IMR-90 (cell line): ENCODE measurements around the gene CSAG2. TPM values are rescaled to one million over a fixed set of nuclear protein-coding genes. Genes with fewer than 3 reads are reported as not detected.
"Not testable (repeated sequence)": the region's sequence is repeated elsewhere in the genome, so short reads cannot be mapped to it uniquely, and the experiment has no call there.

Experiments used
- ATAC-seq: fragments of 200-7000 bp; cut with Tn5 transposase; 2 replicates; pipeline ENCODE4 v1.9.1; 2020; ENCODE audit warnings: low read depth, mild to moderate bottlenecking, moderate library complexity
- BruUV-seq: library from RNA; stranded (reverse); fragments of 400-500 nt; replicated peaks from 2 replicates; lab custom pipeline; 2021; lab: Mats Ljungman, UMichigan
- CTCF ChIA-PET: fragments of 300-600 bp; formaldehyde crosslinking; extraction: SDS; loops from one replicate; lab custom pipeline; 2021; ENCODE audit warnings: antibody characterized with exemption; lab: Yijun Ruan, JAX
- POLR2A ChIA-PET: fragments of 300-600 bp; sonication (Branson Sonifier 250); formaldehyde crosslinking; loops from one replicate; lab custom pipeline; 2022; ENCODE audit warnings: antibody characterized with exemption; ENCODE audit not compliant: unreplicated experiment; lab: Charles Lee
- DNase-seq: peaks from one replicate; pipeline ENCODE4 v3.0.0; 2013
- H2AFZ ChIP-seq: replicated peaks from 2 replicates; pipeline ENCODE3; 2013; ENCODE audit warnings: low read length, mild to moderate bottlenecking; ENCODE audit not compliant: poor library complexity
- H2AK5ac ChIP-seq: 2 replicates; pipeline ENCODE4 v1.6.1; 2013; ENCODE audit warnings: low read depth, low read length, inconsistent platforms
- H2AK9ac ChIP-seq: replicated peaks from 2 replicates; pipeline ENCODE3; 2013; ENCODE audit warnings: mild to moderate bottlenecking, low read depth, low read length, moderate library complexity; ENCODE audit not compliant: poor library complexity
- H2BK120ac ChIP-seq: 2 replicates; pipeline ENCODE4 v1.6.1; 2013; ENCODE audit warnings: low read depth, low read length, inconsistent platforms
- H2BK15ac ChIP-seq: 3 replicates; pipeline ENCODE4 v1.6.1; 2013; ENCODE audit warnings: low read depth, low read length, inconsistent platforms
- H2BK20ac ChIP-seq: 2 replicates; pipeline ENCODE4 v1.6.1; 2013; ENCODE audit warnings: low read depth, mild to moderate bottlenecking, inconsistent platforms, low read length, moderate library complexity
- H2BK5ac ChIP-seq: 2 replicates; pipeline ENCODE4 v1.6.1; 2013; ENCODE audit warnings: mild to moderate bottlenecking, low read depth, low read length, inconsistent platforms; ENCODE audit not compliant: poor library complexity, severe bottlenecking
- H3K14ac ChIP-seq: replicated peaks from 2 replicates; pipeline ENCODE4 v1.6.1; 2013; ENCODE audit warnings: low read depth, low read length, inconsistent platforms
- H3K18ac ChIP-seq: 2 replicates; pipeline ENCODE4 v1.6.1; 2013; ENCODE audit warnings: low read depth, low read length, control low read depth
- H3K23ac ChIP-seq: 2 replicates; pipeline ENCODE4 v1.6.1; 2013; ENCODE audit warnings: low read depth, low read length, inconsistent platforms
- H3K27ac ChIP-seq: 2 replicates; pipeline ENCODE4 v1.5.1; 2013; ENCODE audit warnings: mild to moderate bottlenecking, control low read depth, low read length; ENCODE audit not compliant: insufficient read depth
- H3K27me3 ChIP-seq: 2 replicates; pipeline ENCODE4 v1.6.1; 2013; ENCODE audit warnings: low read length; ENCODE audit not compliant: control insufficient read depth, insufficient read depth
- H3K36me3 ChIP-seq: 2 replicates; pipeline ENCODE4 v1.6.1; 2013; ENCODE audit warnings: low read length, mixed read lengths; ENCODE audit not compliant: control insufficient read depth, insufficient read depth
- H3K4ac ChIP-seq: 2 replicates; pipeline ENCODE4 v1.6.1; 2013; ENCODE audit warnings: low read depth, low read length, inconsistent platforms
- H3K4me1 ChIP-seq: 2 replicates; pipeline ENCODE4 v1.6.1; 2013; ENCODE audit warnings: low read length, mixed read lengths; ENCODE audit not compliant: control insufficient read depth, insufficient read depth
- H3K4me2 ChIP-seq: 2 replicates; pipeline ENCODE4 v1.6.1; 2013; ENCODE audit warnings: low read depth, mild to moderate bottlenecking, control low read depth, low read length, moderate library complexity
- H3K4me3 ChIP-seq: 2 replicates; pipeline ENCODE4 v1.5.1; 2013; ENCODE audit warnings: low read depth, mild to moderate bottlenecking, control low read depth, low read length, moderate library complexity; ENCODE audit not compliant: insufficient read depth
- H3K56ac ChIP-seq: 2 replicates; pipeline ENCODE4 v1.6.1; 2013; ENCODE audit warnings: low read length, inconsistent platforms; ENCODE audit not compliant: insufficient read depth; ENCODE audit errors: extremely low read depth
- H3K79me1 ChIP-seq, 2 experiments: 2 replicates each; pipeline ENCODE4 v1.6.1; 2013; ENCODE audit warnings: low read length in 2 of 2, inconsistent platforms in 1 of 2, low read depth in 1 of 2
- H3K9ac ChIP-seq: 2 replicates; pipeline ENCODE4 v1.6.1; 2013; ENCODE audit warnings: low read depth, low read length, control low read depth
- H3K9me1 ChIP-seq: 2 replicates; pipeline ENCODE4 v1.6.1; 2013; ENCODE audit warnings: low read length, inconsistent platforms; ENCODE audit not compliant: insufficient read depth
- H3K9me3 ChIP-seq: 2 replicates; pipeline ENCODE4 v1.6.1; 2013; ENCODE audit warnings: low read length; ENCODE audit not compliant: control insufficient read depth, insufficient read depth
- H4K20me1 ChIP-seq: 2 replicates; pipeline ENCODE4 v1.6.1; 2013; ENCODE audit warnings: low read length, inconsistent platforms; ENCODE audit not compliant: insufficient read depth
- H4K5ac ChIP-seq: 2 replicates; pipeline ENCODE4 v1.6.1; 2013; ENCODE audit warnings: mild to moderate bottlenecking, low read depth, low read length, control low read depth
- H4K8ac ChIP-seq, 2 experiments: 2 replicates each; pipeline ENCODE4 v1.6.1; 2013; ENCODE audit warnings: low read depth in 2 of 2, low read length in 2 of 2, control low read depth in 1 of 2, inconsistent platforms in 1 of 2
- H4K91ac ChIP-seq: 2 replicates; pipeline ENCODE4 v1.6.1; 2013; ENCODE audit warnings: low read depth, low read length, inconsistent platforms; ENCODE audit not compliant: insufficient read depth
- WGBS, 2 experiments: methylation state at CpG; one replicate each; pipeline versions ENCODE4 v1.1.5 to v1.1.7; 2013; ENCODE audit warnings: missing lambda C conversion rate in 2 of 2; ENCODE audit not compliant: insufficient read length in 1 of 2; ENCODE audit errors: extremely low coverage in 2 of 2; 5-methylcytosine and 5-hydroxymethylcytosine counted together
- dilution Hi-C: fragments of 300-500 bp; cut with HindIII; formaldehyde crosslinking; loops from one replicate; pipeline ENCODE4 v1.14.3; 2018; ENCODE audit warnings: low sequenced_read_pairs; ENCODE audit not compliant: unreplicated experiment
- in situ Hi-C: fragments of 300-500 bp; cut with MboI; formaldehyde crosslinking; loops from 3 replicates; pipeline ENCODE4 v1.14.3; 2019; ENCODE audit warnings: low sequenced_read_pairs, inconsistent platforms, mixed read lengths
- intact Hi-C: fragments of 100-400 bp; cut with micrococcal nuclease; formaldehyde crosslinking; loops from 2 replicates; pipeline ENCODE4 v1.10.0; 2022
- polyA plus RNA-seq, 3 experiments: library from polyadenylated mRNA; depleted of rRNA; stranded (reverse); fragments of >200 nt; gene quantifications; 2 replicates each; pipeline ENCODE4 v1.2.3, GENCODE V29; 2012; ENCODE audit warnings: low replicate concordance in 1 of 3
- total RNA-seq: library from RNA; depleted of rRNA; stranded (reverse); fragments of >200 nt; gene quantifications from 2 replicates; pipeline ENCODE4 v1.2.3, GENCODE V29; 2012

The CSAG2 gene
- total and polyA plus RNA-seq, 2 of the 4 experiments (the other 2 are of a cell fraction), result not detected

DNA sequence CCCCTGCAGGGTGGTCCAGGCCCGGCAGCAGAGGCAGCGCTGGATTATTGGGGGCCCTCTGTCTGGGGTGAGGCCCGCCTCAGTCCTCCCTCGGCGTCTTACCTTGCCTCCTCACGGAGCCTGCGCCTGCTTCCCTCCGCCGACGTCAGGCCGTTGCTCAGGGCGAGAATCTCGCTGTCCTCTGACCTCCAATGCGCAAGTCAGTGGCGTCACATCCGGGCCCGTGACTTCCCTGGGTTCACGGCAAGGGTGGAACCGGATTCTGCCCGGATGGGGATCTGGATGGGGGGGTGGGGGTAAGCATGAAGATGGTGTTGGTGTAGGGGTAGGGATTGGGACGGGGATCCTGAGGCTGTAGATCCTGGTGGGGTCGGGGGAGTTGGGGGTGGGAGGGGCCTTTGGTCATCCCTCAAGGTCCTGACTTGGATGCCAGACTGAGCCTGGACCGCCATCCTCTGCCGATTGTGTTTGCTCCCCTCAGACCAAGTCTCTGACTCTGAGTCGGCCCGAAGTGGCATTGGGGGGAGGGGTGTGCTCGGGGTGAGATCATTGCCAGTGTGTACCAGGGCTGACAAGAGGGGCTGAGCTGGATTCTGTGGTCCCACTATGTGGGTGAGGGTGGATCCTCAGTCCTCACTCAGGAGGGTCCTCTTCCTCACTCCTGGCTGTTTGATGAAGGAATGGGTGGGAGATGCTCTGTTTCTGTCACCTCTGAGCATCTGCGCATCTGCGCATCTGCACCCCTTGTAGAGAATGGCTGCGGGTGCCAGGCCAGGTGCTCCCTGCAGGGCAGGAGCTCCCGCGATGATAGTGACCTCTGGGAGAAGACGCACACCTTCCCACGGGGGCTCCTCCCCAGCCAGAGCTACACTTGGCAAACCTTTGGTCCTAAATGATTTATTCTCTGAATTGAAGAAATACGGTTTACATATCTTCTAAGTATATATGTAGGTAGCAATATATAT is 44.9 kb upstream of the CSAG2 start, which contains the start of gene MAGEA2:
MAGEA2 (minus strand) TSS at position 157 of the 965 bp plus-strand sequence. CDS start 2,479 bp downstream, outside the sequence.
- CTCF ChIA-PET, H2BK5ac ChIP-seq, H4K5ac ChIP-seq, H2AFZ ChIP-seq, H3K79me1 ChIP-seq, H2AK9ac ChIP-seq, H3K9me1 ChIP-seq, H3K4ac ChIP-seq, H3K27me3 ChIP-seq, H2BK15ac ChIP-seq, H3K4me1 ChIP-seq, H3K27ac ChIP-seq, in situ Hi-C loops, H3K23ac ChIP-seq, intact Hi-C loops, H2AK5ac ChIP-seq, H3K4me3 ChIP-seq, H4K20me1 ChIP-seq, H4K91ac ChIP-seq, H3K56ac ChIP-seq, H3K18ac ChIP-seq, H2BK20ac ChIP-seq, H3K36me3 ChIP-seq, BruUV-seq, H3K4me2 ChIP-seq, H3K14ac ChIP-seq, H3K9me3 ChIP-seq, H3K9ac ChIP-seq, DNase-seq, ATAC-seq, dilution Hi-C loops, POLR2A ChIA-PET, H4K8ac ChIP-seq, H2BK120ac ChIP-seq: not testable (repeated sequence)
- WGBS, 2 experiments, result no CpG with 5 or more reads among the region's 35 CpGs
